Measurements from ENCODE around the gene DNAL1. TPM values are rescaled to one million over a fixed set of nuclear protein-coding genes. Genes with fewer than 3 reads are reported as not detected.
A peak's percentile ranks its signal among the peaks of the same experiment; 100 is the strongest.

DNAL1 gene
- total RNA-seq, 1 donor from 2014 or later = 13.1 TPM

GRCh38 chr14:73713803-73714655, 69.2 kb downstream of the DNAL1 start, which contains the start of gene PNMA1:
Gene PNMA1, minus strand, starts transcription at chr14:73714384. Its CDS starts 745 bp downstream, at chr14:73713639.
- no peak for TF ChIP-seq CTCF (IDR thresholded peaks at IDR 0.05; ENCODE audit: unreplicated experiment)
- peaks cover 18% of the 10 kb centered on the region for H3K36me3 Mint-ChIP-seq (ENCODE audit: low read depth, unreplicated experiment)
- peaks cover 25% of the 10 kb centered on the region for H3K4me1 Mint-ChIP-seq (ENCODE audit: unreplicated experiment)
- H3K4me3 Mint-ChIP-seq (ENCODE audit: unreplicated experiment) = peak within 1 kb of the TSS; percentile 98
- H3K27me3 Mint-ChIP-seq (ENCODE audit: unreplicated experiment) = peaks cover 19% of the 10 kb centered on the region
- peak; percentile 87 for DNase-seq (ENCODE audit: low spot score)
- peak within 1 kb of the TSS; percentile 68 for H3K27ac Mint-ChIP-seq (ENCODE audit: unreplicated experiment)
- H3K9me3 Mint-ChIP-seq (ENCODE audit: unreplicated experiment) = no peaks in the 10 kb centered on the region

- Mint-ChIP-seq H3K9me3 (ENCODE audit: unreplicated experiment) (no peaks in the 10 kb centered on the region), H3K27me3 (ENCODE audit: unreplicated experiment) (peaks cover 21% of the 10 kb centered on the region), H3K4me1 (ENCODE audit: unreplicated experiment) (peaks cover 31% of the 10 kb centered on the region), H3K4me3 (ENCODE audit: unreplicated experiment) (peak overlapping the region; percentile 87), H3K36me3 (ENCODE audit: low read depth, unreplicated experiment) (peaks cover 24% of the 10 kb centered on the region), H3K27ac (ENCODE audit: unreplicated experiment) (peak overlapping the region; percentile 67)
- no peak for TF ChIP-seq CTCF (IDR thresholded peaks at IDR 0.05; ENCODE audit: unreplicated experiment)
- no peak for DNase-seq (ENCODE audit: low spot score)
Measured at GRCh38 chr14:73714656-73715081, 69.9 kb downstream of the DNAL1 start.

- Mint-ChIP-seq H3K9me3 (ENCODE audit: unreplicated experiment) (no peaks in the 10 kb centered on the region), H3K4me3 (ENCODE audit: unreplicated experiment) (no peak overlapping the region), H3K4me1 (ENCODE audit: unreplicated experiment) (peaks cover 33% of the 10 kb centered on the region), H3K36me3 (ENCODE audit: low read depth, unreplicated experiment) (peaks cover 26% of the 10 kb centered on the region), H3K27me3 (ENCODE audit: unreplicated experiment) (peaks cover 21% of the 10 kb centered on the region), H3K27ac (ENCODE audit: unreplicated experiment) (no peak overlapping the region)
- no peak for DNase-seq (ENCODE audit: low spot score)
- no peak for TF ChIP-seq CTCF (IDR thresholded peaks at IDR 0.05; ENCODE audit: unreplicated experiment)
Measured at GRCh38 chr14:73715707-73716106, 70.9 kb downstream of the DNAL1 start.

- peaks cover 32% of the 10 kb centered on the region for H3K36me3 Mint-ChIP-seq (ENCODE audit: low read depth, unreplicated experiment)
Measured at GRCh38 chr14:73717266-73717665, 72.5 kb downstream of the DNAL1 start.

More at GRCh38 chr14:73717266-73717665, 72.5 kb downstream of the DNAL1 start:
- Mint-ChIP-seq H3K4me3 (ENCODE audit: unreplicated experiment) (no peak overlapping the region), H3K9me3 (ENCODE audit: unreplicated experiment) (no peaks in the 10 kb centered on the region), H3K27ac (ENCODE audit: unreplicated experiment) (no peak overlapping the region), H3K27me3 (ENCODE audit: unreplicated experiment) (peaks cover 20% of the 10 kb centered on the region), H3K4me1 (ENCODE audit: unreplicated experiment) (peaks cover 29% of the 10 kb centered on the region)
- no peak for TF ChIP-seq CTCF (IDR thresholded peaks at IDR 0.05; ENCODE audit: unreplicated experiment)
- DNase-seq (ENCODE audit: low spot score) = no peak

Measured in endothelial cell (in vitro differentiated cells).